Fibroblast of skin of left quadriceps (primary cell): ENCODE measurements around the gene KCNIP1.

Experiments used
- DNase-seq, 2 experiments: peaks; one replicate each; pipeline ENCODE4 v3.0.0-alpha.2; 2013; ENCODE audit warnings: low read depth in 2 of 2

Gene KCNIP1

GRCh38 chr5:170597109-170597751 lies 93.4 kb downstream of the KCNIP1 start:
- peak; percentile 12 to 15 for DNase-seq

DNA sequence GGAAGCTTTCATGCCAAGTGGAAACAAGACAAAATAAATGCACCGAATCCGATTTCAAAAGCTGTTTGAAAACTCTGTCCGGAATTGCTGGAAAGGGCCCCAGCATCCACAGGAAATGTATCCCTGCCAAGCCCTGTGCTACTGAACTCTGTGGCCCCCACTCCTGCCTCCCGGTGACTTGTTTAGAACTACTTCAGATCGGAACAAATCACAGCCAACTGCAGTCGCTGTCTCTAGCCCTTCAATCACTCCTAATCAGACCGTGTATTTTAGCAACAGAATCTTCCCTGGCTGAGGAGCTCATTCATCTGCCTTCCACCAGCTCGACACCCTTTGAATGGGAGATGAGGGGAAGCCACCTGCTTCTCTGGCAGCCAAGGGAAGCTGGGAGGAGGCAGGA lies 94.1 kb downstream of the KCNIP1 start:
- DNase-seq, result no peak

DNA sequence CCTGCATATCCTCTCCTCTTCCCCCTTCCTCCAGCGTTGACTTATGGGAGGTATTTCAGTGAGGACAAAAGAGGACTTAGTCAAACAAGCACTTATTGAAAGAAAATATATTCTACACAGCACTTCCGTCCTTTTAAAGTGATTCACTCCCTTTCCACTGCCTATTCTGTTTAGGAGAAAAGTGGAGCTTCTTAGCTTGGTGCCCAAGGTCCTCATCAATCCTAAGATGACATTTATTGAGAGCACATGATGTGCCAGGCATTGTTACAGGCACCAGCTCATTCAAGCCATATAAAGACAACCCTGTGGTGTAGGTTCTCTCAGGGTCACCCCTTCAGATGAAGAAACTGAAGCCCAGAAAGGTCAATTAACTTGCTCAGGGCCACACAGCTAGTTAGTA lies 95.9 kb downstream of the KCNIP1 start:
- DNase-seq, result no peak

DNA sequence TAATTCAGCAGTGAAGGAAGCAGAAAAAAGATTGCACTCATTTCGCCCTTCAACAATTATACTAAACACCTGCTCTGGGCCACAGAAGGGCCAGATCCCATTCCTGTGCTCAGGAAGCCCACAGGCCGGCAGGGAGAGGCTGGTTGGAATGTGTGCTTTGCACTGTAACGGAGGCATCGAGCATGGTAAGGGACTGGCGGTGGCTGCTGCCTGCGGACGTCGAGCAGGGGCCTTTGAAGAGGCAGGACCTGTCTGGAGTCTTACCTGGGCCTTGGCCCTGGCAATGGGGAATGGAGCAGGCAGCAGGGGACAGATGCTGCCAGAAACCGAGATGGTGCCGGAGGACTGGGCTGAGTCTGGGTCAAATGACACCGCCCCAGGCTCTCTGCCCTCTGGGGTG lies 97.8 kb downstream of the KCNIP1 start:
- DNase-seq, result no peak

- no peak for DNase-seq
These were observed 99.3 kb downstream of the KCNIP1 start for GRCh38 chr5:170603109-170603508.

- DNase-seq, result no peak
These were observed 100.1 kb downstream of the KCNIP1 start for GRCh38 chr5:170603578-170604565.

DNA sequence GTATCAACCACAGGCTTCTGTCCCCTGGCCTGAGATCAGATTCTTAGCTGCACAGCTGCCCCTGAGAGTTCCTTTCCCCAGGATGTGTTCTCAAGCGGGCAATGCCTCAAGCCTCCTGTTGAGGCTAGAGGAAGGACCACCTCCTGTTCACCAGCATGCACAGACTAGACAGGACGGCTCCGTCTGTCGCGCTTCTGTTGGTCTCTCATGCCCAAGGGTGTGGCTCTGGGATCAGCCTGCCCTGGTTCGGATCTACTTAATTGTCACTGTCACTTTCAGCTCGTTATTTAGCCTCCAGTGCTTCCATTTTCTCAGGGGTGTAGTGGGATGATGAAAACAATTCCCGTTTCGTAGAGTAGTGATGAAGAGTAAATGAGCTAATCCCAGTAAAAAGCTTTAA lies 103.1 kb downstream of the KCNIP1 start:
- no peak for DNase-seq

- no peak for DNase-seq
These were observed 107.8 kb downstream of the KCNIP1 start for GRCh38 chr5:170611449-170612090.

DNA sequence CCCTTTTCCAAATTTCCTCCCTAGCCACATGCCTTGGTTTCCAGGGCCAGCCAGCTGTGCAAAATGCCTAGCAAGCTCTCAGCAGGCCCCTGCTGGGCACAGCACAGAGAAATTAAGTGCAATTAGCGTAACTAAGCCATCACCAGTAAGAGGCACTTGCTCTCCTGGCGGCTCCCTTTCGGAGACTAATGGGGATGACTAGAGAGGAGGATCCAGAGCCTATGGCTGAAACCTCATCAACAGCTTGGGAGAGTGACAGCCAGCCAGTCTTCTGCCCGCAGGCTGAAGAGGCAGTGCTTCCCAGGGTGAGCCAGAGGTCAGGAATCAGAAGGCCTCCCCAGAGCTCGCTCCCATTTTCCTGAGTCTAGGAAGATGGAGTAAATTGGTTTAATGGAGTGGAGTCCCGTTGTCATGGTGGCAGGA lies 108.4 kb downstream of the KCNIP1 start:
- no peak for DNase-seq

- no peak for DNase-seq
These were observed 110.3 kb downstream of the KCNIP1 start for GRCh38 chr5:170614065-170614490.

DNA sequence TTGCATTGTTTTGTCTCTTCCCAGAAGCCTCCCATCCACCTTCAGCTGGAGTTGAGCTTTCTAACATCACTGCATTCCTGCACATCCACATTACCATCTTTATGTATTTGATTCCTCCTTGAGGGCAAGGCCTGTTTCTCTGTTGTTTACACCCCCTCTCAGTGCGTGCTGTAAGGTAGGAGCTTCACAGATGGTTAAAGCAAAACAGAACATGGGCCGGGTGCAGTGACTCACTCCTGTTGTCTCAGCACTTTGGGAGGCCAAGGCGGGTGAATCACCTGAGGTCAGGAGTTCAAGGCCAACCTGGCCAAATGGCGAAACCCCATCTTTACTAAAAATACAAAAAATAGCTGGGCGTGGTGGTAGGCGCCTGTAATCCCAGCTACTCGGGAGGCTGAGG lies 110.9 kb downstream of the KCNIP1 start:
- DNase-seq, result no peak

GRCh38 chr5:170617533-170618490 lies 114.0 kb downstream of the KCNIP1 start:
- DNase-seq, result no peak

- no peak for DNase-seq
These were observed 116.0 kb downstream of the KCNIP1 start for GRCh38 chr5:170619869-170620268.

- DNase-seq, result no peak
These were observed 119.1 kb downstream of the KCNIP1 start for GRCh38 chr5:170622933-170623332.

DNA sequence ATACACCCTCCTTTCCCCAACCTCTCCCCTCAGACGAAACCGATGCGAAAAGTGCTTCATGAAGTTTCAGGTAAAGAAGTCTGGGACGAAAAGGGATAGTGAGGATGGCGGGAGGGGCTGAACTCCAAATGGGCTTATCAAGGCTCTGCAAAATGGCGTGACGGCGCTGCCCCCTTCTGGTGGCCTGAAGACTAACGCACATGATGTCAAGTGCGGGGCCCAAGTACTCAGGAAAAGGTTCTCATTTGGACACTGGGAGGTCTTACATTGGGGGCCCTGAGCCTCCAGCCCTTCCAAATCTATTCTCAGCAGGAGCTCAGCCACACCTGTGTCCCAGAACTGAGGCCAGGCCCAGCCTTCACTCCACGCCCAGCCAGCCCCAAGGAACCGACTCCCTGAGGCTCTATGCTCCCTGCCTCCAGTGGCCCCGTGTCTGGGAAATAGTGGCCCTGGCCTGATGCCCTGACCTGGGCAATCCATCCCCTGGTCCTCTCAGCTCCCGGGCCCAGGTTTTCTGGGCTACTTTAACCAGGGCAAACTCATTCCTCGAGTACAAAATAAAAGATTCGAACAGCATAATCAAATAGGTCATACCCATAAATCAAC lies 119.9 kb downstream of the KCNIP1 start:
- DNase-seq, result peak in 1 of 2 experiments; percentile 20

GRCh38 chr5:170625221-170626165 lies 121.7 kb downstream of the KCNIP1 start:
- no peak for DNase-seq

DNA sequence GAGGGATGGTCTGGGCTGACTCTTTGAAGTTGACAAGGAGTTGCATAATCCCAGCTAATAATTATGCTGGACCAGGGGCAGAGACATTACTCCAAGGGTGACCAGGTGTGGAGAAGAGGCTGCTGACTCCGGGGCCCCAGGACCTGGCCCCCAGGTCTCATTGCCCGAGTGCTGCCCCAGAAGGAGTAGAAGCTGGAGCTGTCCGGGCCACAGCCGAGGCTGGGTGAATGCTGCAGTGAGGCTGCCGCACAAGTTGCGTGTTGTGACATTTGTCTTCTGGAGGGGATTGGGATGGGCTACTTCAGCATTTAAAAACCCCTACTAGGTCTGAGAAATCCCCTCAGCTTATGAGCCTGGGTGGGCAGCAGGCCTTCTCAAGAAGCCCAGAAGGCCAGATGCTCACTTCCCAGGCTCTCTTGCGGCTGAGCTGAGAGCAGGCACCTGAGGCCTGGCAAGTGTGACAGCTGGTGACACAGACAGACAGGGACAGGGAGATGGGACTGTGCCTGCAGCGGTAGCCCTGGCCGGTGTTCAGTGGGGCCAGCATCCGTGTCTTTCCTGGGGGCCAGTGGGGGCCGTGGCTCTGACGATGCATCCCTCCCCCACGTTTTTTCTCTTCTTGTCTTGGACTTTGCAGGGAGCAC lies 122.8 kb downstream of the KCNIP1 start:
- DNase-seq, result no peak

DNA sequence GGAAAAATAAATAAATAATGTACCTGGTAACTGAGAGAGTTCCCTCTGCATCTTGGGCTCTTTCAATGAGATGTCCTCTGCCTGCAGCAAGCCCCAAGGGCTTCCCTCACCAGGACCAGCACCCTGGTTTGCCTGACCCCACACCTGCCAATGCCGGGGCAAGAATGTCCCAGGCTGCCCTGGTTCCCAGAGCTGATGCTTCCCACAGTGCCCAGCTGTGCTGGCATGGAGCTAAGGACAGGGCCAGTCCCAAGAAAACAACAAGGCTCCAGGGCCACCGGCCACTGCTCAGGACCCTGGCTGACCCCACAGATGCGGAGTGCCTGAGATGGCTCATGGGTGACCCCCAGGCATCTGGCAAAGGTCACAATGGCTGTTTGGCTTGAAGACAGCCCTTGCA lies 123.5 kb downstream of the KCNIP1 start:
- no peak for DNase-seq

GRCh38 chr5:170628028-170628427 lies 124.2 kb downstream of the KCNIP1 start:
- no peak for DNase-seq
